ENCODE measurements around the gene PRSS12. TPM values are rescaled to one million over a fixed set of nuclear protein-coding genes. Genes with fewer than 3 reads are reported as not detected.

PRSS12 gene
- polyA plus RNA-seq, 1 donor from 2014 or later: 1.1 TPM

GRCh38 chr4:118337954-118338353 is 14.8 kb downstream of the PRSS12 start:
- H3K79me2 ChIP-seq (replicated peaks; ENCODE audit: insufficient read depth, low read length): no peaks in the 10 kb centered on the region
- H3K9ac ChIP-seq (ENCODE audit: low read length): no peak overlapping the region
- H3K9me3 ChIP-seq (ENCODE audit: low read length): no peaks in the 10 kb centered on the region
- H3K9me2 ChIP-seq (ENCODE audit: insufficient read depth, low read length): no peaks in the 10 kb centered on the region
- H2AFZ ChIP-seq (ENCODE audit: low read depth, low read length): no peak overlapping the region
- no peak overlapping the region for H3K27ac ChIP-seq (ENCODE audit: low read length)
- no peak overlapping the region for H3K4me2 ChIP-seq (ENCODE audit: low read length)
- no peaks in the 10 kb centered on the region for H3F3A ChIP-seq (ENCODE audit: insufficient read depth, low read length, poor library complexity, severe bottlenecking)
- H3K4me3 ChIP-seq (ENCODE audit: low read length): no peak overlapping the region
- H4K20me1 ChIP-seq (ENCODE audit: insufficient read depth): no peaks in the 10 kb centered on the region
- H3K27me3 ChIP-seq (ENCODE audit: insufficient read depth, low read depth, low read length): no peaks in the 10 kb centered on the region
- TF ChIP-seq POLR2AphosphoS5 (IDR thresholded peaks at IDR 0.05): no peak
- TF ChIP-seq MXI1 (conservative IDR thresholded peaks at IDR 0.05; ENCODE audit: poor library complexity, severe bottlenecking): no peak
- TF ChIP-seq EZH2 (IDR thresholded peaks at IDR 0.05; ENCODE audit: borderline replicate concordance, insufficient read depth, low read length, poor library complexity, severe bottlenecking): no peak
- TF ChIP-seq TAF1 (IDR thresholded peaks at IDR 0.05; ENCODE audit: low read depth): no peak
- no peak for TF ChIP-seq SMC3 (conservative IDR thresholded peaks at IDR 0.05; ENCODE audit: poor library complexity)
- no peak for TF ChIP-seq EP300 (conservative IDR thresholded peaks at IDR 0.05; ENCODE audit: poor library complexity, severe bottlenecking)
- TF ChIP-seq, protein P1, sequence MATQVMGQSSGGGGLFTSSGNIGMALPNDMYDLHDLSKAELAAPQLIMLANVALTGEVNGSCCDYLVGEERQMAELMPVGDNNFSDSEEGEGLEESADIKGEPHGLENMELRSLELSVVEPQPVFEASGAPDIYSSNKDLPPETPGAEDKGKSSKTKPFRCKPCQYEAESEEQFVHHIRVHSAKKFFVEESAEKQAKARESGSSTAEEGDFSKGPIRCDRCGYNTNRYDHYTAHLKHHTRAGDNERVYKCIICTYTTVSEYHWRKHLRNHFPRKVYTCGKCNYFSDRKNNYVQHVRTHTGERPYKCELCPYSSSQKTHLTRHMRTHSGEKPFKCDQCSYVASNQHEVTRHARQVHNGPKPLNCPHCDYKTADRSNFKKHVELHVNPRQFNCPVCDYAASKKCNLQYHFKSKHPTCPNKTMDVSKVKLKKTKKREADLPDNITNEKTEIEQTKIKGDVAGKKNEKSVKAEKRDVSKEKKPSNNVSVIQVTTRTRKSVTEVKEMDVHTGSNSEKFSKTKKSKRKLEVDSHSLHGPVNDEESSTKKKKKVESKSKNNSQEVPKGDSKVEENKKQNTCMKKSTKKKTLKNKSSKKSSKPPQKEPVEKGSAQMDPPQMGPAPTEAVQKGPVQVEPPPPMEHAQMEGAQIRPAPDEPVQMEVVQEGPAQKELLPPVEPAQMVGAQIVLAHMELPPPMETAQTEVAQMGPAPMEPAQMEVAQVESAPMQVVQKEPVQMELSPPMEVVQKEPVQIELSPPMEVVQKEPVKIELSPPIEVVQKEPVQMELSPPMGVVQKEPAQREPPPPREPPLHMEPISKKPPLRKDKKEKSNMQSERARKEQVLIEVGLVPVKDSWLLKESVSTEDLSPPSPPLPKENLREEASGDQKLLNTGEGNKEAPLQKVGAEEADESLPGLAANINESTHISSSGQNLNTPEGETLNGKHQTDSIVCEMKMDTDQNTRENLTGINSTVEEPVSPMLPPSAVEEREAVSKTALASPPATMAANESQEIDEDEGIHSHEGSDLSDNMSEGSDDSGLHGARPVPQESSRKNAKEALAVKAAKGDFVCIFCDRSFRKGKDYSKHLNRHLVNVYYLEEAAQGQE (IDR thresholded peaks at IDR 0.05; ENCODE audit: borderline replicate concordance): no peak
- no peak for TF ChIP-seq CTCF (IDR thresholded peaks at IDR 0.05; ENCODE audit: poor library complexity, severe bottlenecking)
- H3K36me3 ChIP-seq (ENCODE audit: insufficient read depth, low read length): no peaks in the 10 kb centered on the region

DNA sequence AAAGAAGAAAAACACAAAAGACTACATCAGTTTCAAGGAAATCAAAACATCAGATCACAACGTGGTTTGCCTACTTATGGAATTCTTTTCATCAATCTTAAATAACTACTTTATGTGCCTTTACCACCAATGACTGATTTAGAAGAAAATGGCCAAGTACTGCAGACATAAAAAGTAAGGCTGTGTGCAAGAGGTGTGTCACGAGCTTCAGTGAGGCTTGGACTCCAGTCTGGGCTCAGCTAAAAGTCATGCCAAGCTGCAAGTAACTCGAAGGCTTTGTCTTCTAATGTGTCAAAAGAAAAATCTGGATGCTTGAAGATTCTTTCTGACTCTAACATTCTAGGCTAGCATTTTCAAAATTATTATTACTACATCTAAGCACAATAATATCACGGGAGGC is 17.0 kb downstream of the PRSS12 start:
- H3F3A ChIP-seq (ENCODE audit: insufficient read depth, low read length, poor library complexity, severe bottlenecking): no peaks in the 10 kb centered on the region
- no peaks in the 10 kb centered on the region for H3K36me3 ChIP-seq (ENCODE audit: insufficient read depth, low read length)
- no peak overlapping the region for H3K4me2 ChIP-seq (ENCODE audit: low read length)
- H3K9ac ChIP-seq (ENCODE audit: low read length): no peak overlapping the region
- H3K9me3 ChIP-seq (ENCODE audit: low read length): no peaks in the 10 kb centered on the region
- H3K79me2 ChIP-seq (replicated peaks; ENCODE audit: insufficient read depth, low read length): no peaks in the 10 kb centered on the region
- H3K27ac ChIP-seq (ENCODE audit: low read length): no peak overlapping the region
- no peaks in the 10 kb centered on the region for H4K20me1 ChIP-seq (ENCODE audit: insufficient read depth)
- TF ChIP-seq CTCF (IDR thresholded peaks at IDR 0.05; ENCODE audit: poor library complexity, severe bottlenecking): no peak
- TF ChIP-seq, protein P1 (IDR thresholded peaks at IDR 0.05; ENCODE audit: borderline replicate concordance): no peak
- TF ChIP-seq RAD21 (conservative IDR thresholded peaks at IDR 0.05): no peak
- no peak for TF ChIP-seq MXI1 (conservative IDR thresholded peaks at IDR 0.05; ENCODE audit: poor library complexity, severe bottlenecking)
- TF ChIP-seq POLR2AphosphoS5 (IDR thresholded peaks at IDR 0.05): no peak
- no peak for TF ChIP-seq TAF1 (IDR thresholded peaks at IDR 0.05; ENCODE audit: low read depth)
- no peak for TF ChIP-seq SMC3 (conservative IDR thresholded peaks at IDR 0.05; ENCODE audit: poor library complexity)
- no peak for TF ChIP-seq EP300 (conservative IDR thresholded peaks at IDR 0.05; ENCODE audit: poor library complexity, severe bottlenecking)
- no peak for TF ChIP-seq EZH2 (IDR thresholded peaks at IDR 0.05; ENCODE audit: borderline replicate concordance, insufficient read depth, low read length, poor library complexity, severe bottlenecking)
- H3K27me3 ChIP-seq (ENCODE audit: insufficient read depth, low read depth, low read length): no peaks in the 10 kb centered on the region
- no peak overlapping the region for H2AFZ ChIP-seq (ENCODE audit: low read depth, low read length)
- H3K9me2 ChIP-seq (ENCODE audit: insufficient read depth, low read length): no peaks in the 10 kb centered on the region
- no peak overlapping the region for H3K4me3 ChIP-seq (ENCODE audit: low read length)

Data from neural cell (in vitro differentiated cells).